Measurements from ENCODE around the gene KLF13. TPM values are rescaled to one million over a fixed set of nuclear protein-coding genes. Genes with fewer than 3 reads are reported as not detected.

Gene KLF13
- total and polyA plus RNA-seq, 4 donors = 27.2 to 58.7 (median 33.6) TPM

DNA sequence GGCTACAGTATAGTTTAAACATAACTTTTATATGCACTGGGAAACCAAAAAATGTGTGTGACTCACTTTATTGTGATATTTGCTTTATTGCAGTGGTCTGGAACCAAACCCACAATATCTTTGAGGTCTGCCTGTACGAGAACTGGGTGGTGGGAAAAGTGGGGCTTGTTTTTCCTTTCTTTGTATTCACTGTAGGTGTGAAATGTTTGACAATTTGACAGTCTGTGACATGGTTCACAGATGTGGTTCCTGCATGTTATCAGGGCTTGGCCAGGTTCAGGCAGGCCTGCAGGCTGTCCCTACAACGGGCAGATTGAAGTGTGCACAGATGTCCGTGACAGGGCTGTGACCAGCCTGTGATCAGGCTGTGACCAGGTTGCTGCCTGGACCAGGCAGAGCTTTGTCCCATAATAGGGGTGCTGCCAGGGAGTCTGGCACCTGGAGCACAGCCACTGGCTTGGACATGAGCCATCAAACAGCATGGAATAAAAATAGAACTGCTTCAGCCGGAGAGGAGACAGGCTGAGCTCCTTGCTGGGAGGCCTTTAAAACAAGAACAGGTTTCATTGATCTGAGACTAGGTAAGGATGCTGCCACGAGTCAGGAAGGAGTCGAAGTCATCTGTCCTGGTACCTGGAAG, 61.0 kb downstream of the KLF13 start:
- whole genome bisulfite sequencing, 2 donors = 18 to 23% methylated on average over 6 of the region's 6 CpGs
- no peaks in the 10 kb centered on the region for H3K27me3 ChIP-seq (ENCODE audit: control insufficient read depth in 1 of 2, insufficient read depth in 2 of 2, low read length in 1 of 2)
- H3K36me3 ChIP-seq (ENCODE audit: control insufficient read depth in 1 of 2, insufficient read depth in 2 of 2, low read length in 1 of 2) = no peaks in the 10 kb centered on the region
- ATAC-seq (ENCODE audit: low FRiP score) = no peak
- intact Hi-C loops (cut with DNase I) = no loop called here
- DNase-seq = peak in 1 of 2 donors; percentile 68
- no peaks in the 10 kb centered on the region for H3K9me3 ChIP-seq (ENCODE audit: control insufficient read depth, low read length)
- no peaks in the 10 kb centered on the region for H3K4me1 ChIP-seq (ENCODE audit: control insufficient read depth in 1 of 2, insufficient read depth in 2 of 2, low read length in 2 of 2)
- H3K27ac ChIP-seq (ENCODE audit: low read depth in 1 of 2, low read length in 2 of 2) = peak overlapping the region in 1 of 2 donors; percentile 45
- no peak overlapping the region for H3K4me3 ChIP-seq (ENCODE audit: low read length in 2 of 2)

DNA sequence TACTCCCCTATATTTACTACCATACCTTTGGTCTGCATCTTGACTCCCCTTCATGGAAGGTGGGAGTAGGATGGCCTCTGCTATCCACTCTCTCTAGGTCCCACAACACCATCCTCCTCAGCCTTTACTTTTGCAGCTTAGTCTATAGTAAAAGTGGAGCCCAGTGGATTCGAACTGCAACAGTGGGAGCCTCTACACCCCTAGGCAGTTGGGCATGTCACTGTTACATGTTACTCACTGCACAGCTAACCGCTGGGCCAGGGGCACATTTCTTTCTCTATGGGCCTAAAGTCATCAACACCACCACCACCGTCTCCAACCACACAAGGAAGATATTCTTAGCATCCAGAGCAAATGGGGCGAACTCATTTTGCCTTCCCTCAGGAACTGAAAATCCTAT, 62.9 kb downstream of the KLF13 start:
- DNase-seq (no peak), ATAC-seq (ENCODE audit: low FRiP score) (no peak)
- Histone ChIP-seq H3K36me3 (ENCODE audit: control insufficient read depth in 1 of 2, insufficient read depth in 2 of 2, low read length in 1 of 2) (no peaks in the 10 kb centered on the region), H3K9me3 (ENCODE audit: control insufficient read depth, low read length) (no peaks in the 10 kb centered on the region), H3K4me1 (ENCODE audit: control insufficient read depth in 1 of 2, insufficient read depth in 2 of 2, low read length in 2 of 2) (no peaks in the 10 kb centered on the region), H3K27me3 (ENCODE audit: control insufficient read depth in 1 of 2, insufficient read depth in 2 of 2, low read length in 1 of 2) (no peaks in the 10 kb centered on the region), H3K27ac (ENCODE audit: low read depth in 1 of 2, low read length in 2 of 2) (no peak overlapping the region), H3K4me3 (ENCODE audit: low read length in 2 of 2) (no peak overlapping the region)
- WGBS, 2 donors = 96 to 98% methylated on average over 4 of the region's 4 CpGs
- intact Hi-C loops (cut with DNase I) = no loop called here

DNA sequence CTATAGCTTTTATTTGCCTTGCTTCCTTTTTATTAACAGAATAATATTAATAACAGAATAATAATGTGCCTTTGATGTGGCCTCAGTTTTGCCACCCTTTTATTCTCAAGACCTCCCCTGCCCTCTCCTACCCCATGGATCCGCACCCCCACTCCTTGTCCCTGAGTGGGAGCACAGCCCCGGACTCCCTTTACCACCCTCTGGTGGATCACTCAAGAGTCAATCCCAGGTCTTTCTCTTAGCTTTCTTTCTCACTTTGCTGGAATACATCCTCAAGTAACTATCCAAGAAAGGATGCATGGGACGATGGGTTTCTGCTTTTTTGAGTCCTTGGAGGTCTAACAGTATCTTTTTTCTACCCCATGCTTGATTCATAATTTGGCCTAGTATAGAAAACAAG, 63.4 kb downstream of the KLF13 start:
- no peaks in the 10 kb centered on the region for H3K4me1 ChIP-seq (ENCODE audit: control insufficient read depth in 1 of 2, insufficient read depth in 2 of 2, low read length in 2 of 2)
- intact Hi-C loops (cut with DNase I) = no loop called here

DNA sequence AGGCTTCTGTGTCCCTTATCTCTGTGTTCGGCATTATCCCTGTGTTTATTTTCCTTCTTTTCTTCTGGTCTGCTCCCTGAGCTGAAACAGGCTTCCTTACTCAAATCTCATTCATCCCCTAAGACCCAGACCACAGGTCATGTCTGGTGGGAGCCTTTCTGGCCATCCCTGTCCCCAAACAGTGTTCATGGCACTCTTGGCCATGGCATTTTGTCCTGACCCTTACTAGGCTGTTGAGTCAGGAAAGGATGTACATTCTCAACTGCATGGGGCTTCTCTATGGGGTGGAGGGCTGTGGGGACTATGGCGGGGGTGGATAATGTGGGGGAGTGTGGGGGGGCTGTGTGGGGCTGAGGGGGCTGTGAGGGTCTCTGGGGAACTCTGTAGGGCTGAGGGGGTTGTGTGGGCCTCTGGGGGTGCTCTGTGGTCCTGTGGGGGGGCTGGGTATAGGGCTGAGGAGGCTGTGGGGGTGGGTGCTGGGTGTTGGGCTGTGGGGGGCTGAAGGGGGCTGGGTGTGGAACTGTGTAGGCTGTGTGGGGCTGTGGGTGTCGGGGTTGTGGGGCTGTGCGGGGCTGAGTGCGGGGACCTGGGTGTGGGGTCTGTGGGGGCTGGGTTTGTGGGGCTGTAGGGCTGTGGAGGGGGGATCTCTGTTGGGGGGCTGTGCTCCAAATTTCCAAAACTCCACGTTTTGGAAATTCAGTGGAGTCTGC, 64.3 kb downstream of the KLF13 start:
- H3K4me3 ChIP-seq (ENCODE audit: low read length in 2 of 2) = no peak overlapping the region
- ATAC-seq (ENCODE audit: low FRiP score) (no peak), DNase-seq (peak in 1 of 2 donors; percentile 39)
- H3K27me3 ChIP-seq (ENCODE audit: control insufficient read depth in 1 of 2, insufficient read depth in 2 of 2, low read length in 1 of 2) = no peaks in the 10 kb centered on the region
- peak overlapping the region; percentile 92 to 96 for H3K27ac ChIP-seq (ENCODE audit: low read depth in 1 of 2, low read length in 2 of 2)
- H3K4me1 ChIP-seq (ENCODE audit: control insufficient read depth in 1 of 2, insufficient read depth in 2 of 2, low read length in 2 of 2) = no peaks in the 10 kb centered on the region
- H3K36me3 ChIP-seq (ENCODE audit: control insufficient read depth in 1 of 2, insufficient read depth in 2 of 2, low read length in 1 of 2) = no peaks in the 10 kb centered on the region
- no peaks in the 10 kb centered on the region for H3K9me3 ChIP-seq (ENCODE audit: control insufficient read depth, low read length)
- intact Hi-C loops (cut with DNase I) = no loop called here
- 72 to 81% methylated on average over 6 of the region's 6 CpGs for WGBS, 2 donors

More for the DNA sequence above, 63.4 kb downstream of the KLF13 start:
- ATAC-seq (ENCODE audit: low FRiP score) = no peak
- H3K9me3 ChIP-seq (ENCODE audit: control insufficient read depth, low read length) = no peaks in the 10 kb centered on the region
- H3K27me3 ChIP-seq (ENCODE audit: control insufficient read depth in 1 of 2, insufficient read depth in 2 of 2, low read length in 1 of 2) = no peaks in the 10 kb centered on the region
- H3K27ac ChIP-seq (ENCODE audit: low read depth in 1 of 2, low read length in 2 of 2) = peak overlapping the region in 1 of 2 donors; percentile 42
- no peaks in the 10 kb centered on the region for H3K36me3 ChIP-seq (ENCODE audit: control insufficient read depth in 1 of 2, insufficient read depth in 2 of 2, low read length in 1 of 2)
- H3K4me3 ChIP-seq (ENCODE audit: low read length in 2 of 2) = no peak overlapping the region
- 96 to 99% methylated on average over 3 of the region's 3 CpGs for WGBS, 2 donors
- peak in 1 of 2 donors; percentile 21 for DNase-seq

DNA sequence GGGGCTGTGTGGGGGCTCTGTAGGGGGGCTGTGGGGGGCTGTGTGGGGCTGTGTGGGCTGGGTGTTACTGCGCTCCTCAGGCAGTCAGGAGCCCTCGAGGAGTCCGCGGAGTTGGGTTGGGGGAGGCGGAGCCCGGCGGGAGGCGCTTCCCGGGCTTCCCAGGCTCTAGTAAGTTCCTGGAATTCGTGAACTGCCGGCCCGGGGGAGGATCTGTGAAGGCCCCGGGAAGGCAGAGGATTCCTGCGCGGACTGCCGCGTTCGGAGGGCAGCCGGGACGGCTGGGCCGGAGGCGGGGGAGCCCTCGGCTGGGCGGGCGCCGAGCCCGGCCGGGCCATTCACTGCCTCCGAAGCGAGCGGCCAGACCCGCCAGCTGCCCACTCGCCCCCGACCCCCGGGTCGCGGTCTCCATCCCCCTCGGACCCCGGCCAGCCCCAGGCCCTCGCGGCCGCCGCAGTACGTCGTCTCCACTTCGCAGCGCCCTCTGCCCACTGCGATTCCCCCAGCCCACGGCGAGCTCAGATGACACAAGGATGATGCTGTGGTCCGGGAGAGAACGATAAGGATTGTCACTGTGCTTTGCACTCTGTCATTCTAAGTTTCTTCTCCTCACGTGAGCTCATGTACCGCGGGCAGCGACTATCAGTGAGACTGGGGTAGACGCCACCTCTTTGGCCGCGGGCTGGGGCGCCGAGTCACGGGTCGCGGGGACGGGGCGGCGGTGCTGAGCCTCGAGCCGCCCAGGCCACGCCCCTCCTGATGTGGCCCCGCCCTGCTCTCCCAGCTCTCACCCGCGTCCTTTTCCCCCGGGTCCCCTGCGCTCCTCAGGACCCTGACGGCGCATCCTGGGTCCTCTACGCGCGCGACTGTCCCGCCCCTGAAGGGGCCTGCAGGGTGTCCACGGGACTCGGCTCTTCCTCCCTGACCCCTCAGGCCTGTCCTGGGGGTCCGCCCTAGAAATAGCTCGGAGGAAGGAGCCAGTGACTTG, 65.3 kb downstream of the KLF13 start:
- no peaks in the 10 kb centered on the region for H3K4me1 ChIP-seq (ENCODE audit: control insufficient read depth in 1 of 2, insufficient read depth in 2 of 2, low read length in 2 of 2)
- no peaks in the 10 kb centered on the region for H3K9me3 ChIP-seq (ENCODE audit: control insufficient read depth, low read length)
- 0% methylated on average over 59 to 86 of the region's 86 CpGs for WGBS, 2 donors
- H3K36me3 ChIP-seq (ENCODE audit: control insufficient read depth in 1 of 2, insufficient read depth in 2 of 2, low read length in 1 of 2) = no peaks in the 10 kb centered on the region
- ATAC-seq (ENCODE audit: low FRiP score) (peak; percentile 92), DNase-seq (peak; percentile 91 to 94)
- peak overlapping the region; percentile 60 to 83 for H3K4me3 ChIP-seq (ENCODE audit: low read length in 2 of 2)
- no peaks in the 10 kb centered on the region for H3K27me3 ChIP-seq (ENCODE audit: control insufficient read depth in 1 of 2, insufficient read depth in 2 of 2, low read length in 1 of 2)
- peak overlapping the region; percentile 92 to 99 for H3K27ac ChIP-seq (ENCODE audit: low read depth in 1 of 2, low read length in 2 of 2)
- intact Hi-C loops (cut with DNase I) = no loop called here

DNA sequence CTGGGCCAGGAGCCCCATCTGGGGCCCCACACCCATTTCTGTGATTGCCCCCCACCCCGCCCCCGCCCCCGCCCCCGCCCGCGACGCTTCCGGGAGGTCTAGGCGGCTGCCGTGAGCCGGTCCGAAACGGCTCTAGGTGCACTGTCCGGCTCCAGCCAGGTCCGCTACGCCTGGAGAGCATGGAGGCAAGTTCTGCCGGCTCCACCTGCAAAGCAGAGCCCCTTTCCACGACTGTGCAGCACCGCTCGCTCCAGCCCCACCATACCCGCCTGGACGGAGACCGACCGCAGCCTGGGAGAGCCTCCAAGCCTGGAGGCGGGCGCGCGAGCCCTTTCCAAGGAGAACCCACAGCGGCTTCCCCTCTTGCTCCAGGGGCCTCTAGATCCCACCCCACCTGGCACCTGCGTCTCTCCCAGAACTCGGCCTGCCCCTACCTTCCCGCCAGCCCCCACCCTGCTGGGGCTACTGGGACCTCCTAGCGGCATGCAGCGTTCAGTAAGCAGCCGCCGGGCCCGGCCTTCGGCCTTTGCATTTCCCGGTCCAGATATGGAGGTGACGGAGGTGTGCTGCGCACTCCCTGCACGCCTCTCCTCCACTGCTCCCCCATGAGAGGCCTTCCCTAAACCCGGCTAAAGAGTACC, 66.2 kb downstream of the KLF13 start:
- peak; percentile 33 for ATAC-seq (ENCODE audit: low FRiP score)
- WGBS, 2 donors = 10 to 14% methylated on average over 32 to 43 of the region's 43 CpGs
- no peaks in the 10 kb centered on the region for H3K4me1 ChIP-seq (ENCODE audit: control insufficient read depth in 1 of 2, insufficient read depth in 2 of 2, low read length in 2 of 2)
- H3K27ac ChIP-seq (ENCODE audit: low read depth in 1 of 2, low read length in 2 of 2) = peak overlapping the region; percentile 10 to 95
- no peaks in the 10 kb centered on the region for H3K9me3 ChIP-seq (ENCODE audit: control insufficient read depth, low read length)
- no peaks in the 10 kb centered on the region for H3K27me3 ChIP-seq (ENCODE audit: control insufficient read depth in 1 of 2, insufficient read depth in 2 of 2, low read length in 1 of 2)
- H3K36me3 ChIP-seq (ENCODE audit: control insufficient read depth in 1 of 2, insufficient read depth in 2 of 2, low read length in 1 of 2) = no peaks in the 10 kb centered on the region
- peak in 1 of 2 donors; percentile 71 for DNase-seq
- peak overlapping the region; percentile 36 to 83 for H3K4me3 ChIP-seq (ENCODE audit: low read length in 2 of 2)
- intact Hi-C loops (cut with DNase I) = no loop called here

DNA sequence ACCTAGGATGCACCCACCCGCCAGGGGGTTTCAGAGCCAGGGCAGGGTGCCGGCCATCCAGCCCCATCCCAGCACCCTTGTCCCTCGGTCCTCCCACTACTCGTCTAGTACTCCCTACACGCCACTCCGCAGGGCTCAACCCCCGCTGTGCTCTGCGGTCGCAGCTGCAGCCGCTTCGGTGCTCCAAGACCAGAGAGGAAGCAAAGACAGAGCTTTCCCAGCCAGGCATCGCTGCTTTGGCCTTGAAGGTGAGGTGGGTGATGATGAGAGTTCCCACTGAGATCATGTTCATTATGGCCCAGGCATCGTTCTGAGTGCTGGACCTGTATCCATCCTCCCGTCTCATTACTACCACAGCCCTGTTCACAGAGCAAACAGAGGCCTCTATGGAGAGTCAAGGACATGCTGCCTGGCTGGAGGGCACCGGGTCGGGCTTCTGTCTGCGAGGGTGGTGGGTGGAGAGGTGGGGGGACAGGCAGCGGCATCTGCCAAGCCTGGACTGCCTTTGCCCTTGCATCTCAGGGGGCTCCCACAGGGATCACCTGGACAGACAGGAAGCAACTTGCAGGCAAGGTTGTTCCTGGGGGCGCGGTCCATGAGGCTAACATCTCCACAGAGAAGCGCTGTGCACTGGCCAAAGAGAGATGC, 66.9 kb downstream of the KLF13 start:
- DNase-seq (peak in 1 of 2 donors; percentile 49), ATAC-seq (ENCODE audit: low FRiP score) (no peak)
- H3K4me1 ChIP-seq (ENCODE audit: control insufficient read depth in 1 of 2, insufficient read depth in 2 of 2, low read length in 2 of 2) = no peaks in the 10 kb centered on the region
- intact Hi-C loops (cut with DNase I) = no loop called here
- H3K36me3 ChIP-seq (ENCODE audit: control insufficient read depth in 1 of 2, insufficient read depth in 2 of 2, low read length in 1 of 2) = no peaks in the 10 kb centered on the region
- H3K27ac ChIP-seq (ENCODE audit: low read depth in 1 of 2, low read length in 2 of 2) = peak overlapping the region in 1 of 2 donors; percentile 29
- H3K4me3 ChIP-seq (ENCODE audit: low read length in 2 of 2) = no peak overlapping the region
- 84 to 88% methylated on average over 21 of the region's 21 CpGs for WGBS, 2 donors
- no peaks in the 10 kb centered on the region for H3K27me3 ChIP-seq (ENCODE audit: control insufficient read depth in 1 of 2, insufficient read depth in 2 of 2, low read length in 1 of 2)
- H3K9me3 ChIP-seq (ENCODE audit: control insufficient read depth, low read length) = no peaks in the 10 kb centered on the region
